Measurements from ENCODE around the gene SLC13A5.

The SLC13A5 gene

DNA sequence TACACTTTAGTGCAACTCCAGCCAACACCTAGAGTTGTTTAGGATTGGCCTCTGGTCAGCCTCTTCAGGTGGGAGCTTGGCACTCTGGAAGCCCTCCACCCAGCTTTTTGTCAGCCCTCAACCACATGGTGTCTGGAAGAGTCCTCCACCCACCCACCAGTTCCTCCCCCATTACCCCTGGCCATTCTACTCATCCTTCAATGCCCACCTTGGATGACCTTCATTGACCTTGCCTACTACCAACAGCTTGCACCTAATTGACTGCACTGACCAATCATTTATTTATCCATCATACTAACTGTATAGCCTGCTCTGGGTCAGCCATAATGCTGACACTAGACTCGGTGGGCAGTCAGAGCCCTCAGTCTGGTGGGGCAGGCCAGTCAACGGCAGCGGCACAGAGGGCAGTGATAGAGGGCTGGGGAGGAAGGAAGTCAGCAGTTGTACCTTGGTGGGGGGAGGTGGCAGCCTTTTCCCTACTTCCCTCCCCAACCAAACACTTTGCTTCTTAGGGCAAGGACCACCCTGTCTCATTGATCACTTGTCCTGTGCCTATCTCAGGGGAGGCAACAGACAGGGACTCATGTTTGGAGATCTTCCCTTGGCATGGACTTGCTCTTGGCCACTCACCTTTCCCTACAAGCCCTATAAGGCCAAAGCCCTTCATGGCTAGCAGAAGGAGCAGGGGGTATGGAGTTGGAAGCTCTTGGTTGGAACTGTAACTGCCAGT, 29.3 kb downstream of the SLC13A5 start:
- in situ Hi-C loops (cut with HindIII; ENCODE audit: low pct_ligation_motif_present, low sequenced_read_pairs), result no loop called here
- H3K4me3 ChIP-seq (ENCODE audit: low read depth, low read length), result no peak overlapping the region
- no peaks in the 10 kb centered on the region for H3K27me3 ChIP-seq (replicated peaks)
- TF ChIP-seq, protein P1, sequence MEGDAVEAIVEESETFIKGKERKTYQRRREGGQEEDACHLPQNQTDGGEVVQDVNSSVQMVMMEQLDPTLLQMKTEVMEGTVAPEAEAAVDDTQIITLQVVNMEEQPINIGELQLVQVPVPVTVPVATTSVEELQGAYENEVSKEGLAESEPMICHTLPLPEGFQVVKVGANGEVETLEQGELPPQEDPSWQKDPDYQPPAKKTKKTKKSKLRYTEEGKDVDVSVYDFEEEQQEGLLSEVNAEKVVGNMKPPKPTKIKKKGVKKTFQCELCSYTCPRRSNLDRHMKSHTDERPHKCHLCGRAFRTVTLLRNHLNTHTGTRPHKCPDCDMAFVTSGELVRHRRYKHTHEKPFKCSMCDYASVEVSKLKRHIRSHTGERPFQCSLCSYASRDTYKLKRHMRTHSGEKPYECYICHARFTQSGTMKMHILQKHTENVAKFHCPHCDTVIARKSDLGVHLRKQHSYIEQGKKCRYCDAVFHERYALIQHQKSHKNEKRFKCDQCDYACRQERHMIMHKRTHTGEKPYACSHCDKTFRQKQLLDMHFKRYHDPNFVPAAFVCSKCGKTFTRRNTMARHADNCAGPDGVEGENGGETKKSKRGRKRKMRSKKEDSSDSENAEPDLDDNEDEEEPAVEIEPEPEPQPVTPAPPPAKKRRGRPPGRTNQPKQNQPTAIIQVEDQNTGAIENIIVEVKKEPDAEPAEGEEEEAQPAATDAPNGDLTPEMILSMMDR (IDR thresholded peaks at IDR 0.05; ENCODE audit: low read depth, low read length, missing control alignments), result no peak
- no peak for DNase-seq
- H3K36me3 ChIP-seq (replicated peaks), result no peaks in the 10 kb centered on the region
- no peak overlapping the region for H3K27ac ChIP-seq

DNA sequence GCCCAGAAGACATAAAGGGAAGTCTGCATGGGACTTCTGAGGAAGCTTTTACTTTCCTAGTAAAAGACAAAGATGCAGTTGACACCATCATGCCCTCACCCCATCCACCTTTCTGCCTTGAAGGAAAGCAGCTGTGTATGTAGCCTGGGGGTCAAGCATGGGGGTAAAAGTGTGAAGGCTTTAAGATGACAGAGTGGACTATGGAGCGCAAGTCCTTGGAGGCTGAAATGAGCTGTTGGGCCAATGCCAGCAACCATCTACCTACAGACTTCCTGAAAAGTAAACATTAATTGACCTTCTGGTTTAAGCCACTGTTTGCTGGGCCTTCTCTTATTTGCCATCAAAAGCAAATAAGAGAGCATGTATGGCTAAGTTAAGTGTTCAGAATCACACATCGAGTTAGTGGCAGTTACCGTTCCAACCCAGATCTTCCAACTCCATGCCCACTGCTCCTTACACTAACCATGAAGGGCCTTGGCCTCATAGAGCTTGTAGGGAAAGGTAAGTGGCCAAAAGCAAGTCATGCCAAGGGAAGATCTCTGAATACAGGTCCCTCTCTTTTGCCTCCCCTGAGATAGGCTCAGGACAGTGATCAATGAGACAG, 30.0 kb downstream of the SLC13A5 start:
- H3K27ac ChIP-seq, result no peak overlapping the region
- no peak for DNase-seq
- no peak overlapping the region for H3K4me3 ChIP-seq (ENCODE audit: low read depth, low read length)
- H3K27me3 ChIP-seq (replicated peaks), result peaks cover 2% of the 10 kb centered on the region
- TF ChIP-seq, protein P1 (IDR thresholded peaks at IDR 0.05; ENCODE audit: low read depth, low read length, missing control alignments), result no peak
- H3K36me3 ChIP-seq (replicated peaks), result no peaks in the 10 kb centered on the region
- in situ Hi-C loops (cut with HindIII; ENCODE audit: low pct_ligation_motif_present, low sequenced_read_pairs), result no loop called here

DNA sequence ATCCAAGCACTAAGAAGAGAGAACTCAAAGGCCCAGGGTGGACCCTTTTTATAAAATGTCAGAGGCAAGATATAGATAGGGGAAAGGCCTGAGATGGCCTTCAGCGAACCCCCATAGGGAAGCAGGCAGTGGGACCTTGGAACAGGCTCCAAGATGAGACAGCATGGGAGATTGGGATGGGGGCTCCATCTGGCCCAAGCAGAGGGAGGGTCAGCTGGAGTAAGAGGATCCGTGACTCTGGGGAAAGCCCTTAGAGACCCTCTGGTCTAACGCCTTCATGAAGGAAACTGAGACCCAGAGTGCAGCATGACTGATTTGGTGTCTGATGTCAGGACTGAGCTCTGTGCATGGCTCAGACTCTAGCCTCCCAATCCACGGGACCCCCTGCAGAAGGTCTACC, 30.8 kb downstream of the SLC13A5 start:
- no peaks in the 10 kb centered on the region for H3K36me3 ChIP-seq (replicated peaks)
- no peak overlapping the region for H3K4me3 ChIP-seq (ENCODE audit: low read depth, low read length)
- peaks cover 2% of the 10 kb centered on the region for H3K27me3 ChIP-seq (replicated peaks)
- TF ChIP-seq, protein P1 (IDR thresholded peaks at IDR 0.05; ENCODE audit: low read depth, low read length, missing control alignments), result no peak
- in situ Hi-C loops (cut with HindIII; ENCODE audit: low pct_ligation_motif_present, low sequenced_read_pairs), result no loop called here
- no peak overlapping the region for H3K27ac ChIP-seq
- DNase-seq, result no peak

DNA sequence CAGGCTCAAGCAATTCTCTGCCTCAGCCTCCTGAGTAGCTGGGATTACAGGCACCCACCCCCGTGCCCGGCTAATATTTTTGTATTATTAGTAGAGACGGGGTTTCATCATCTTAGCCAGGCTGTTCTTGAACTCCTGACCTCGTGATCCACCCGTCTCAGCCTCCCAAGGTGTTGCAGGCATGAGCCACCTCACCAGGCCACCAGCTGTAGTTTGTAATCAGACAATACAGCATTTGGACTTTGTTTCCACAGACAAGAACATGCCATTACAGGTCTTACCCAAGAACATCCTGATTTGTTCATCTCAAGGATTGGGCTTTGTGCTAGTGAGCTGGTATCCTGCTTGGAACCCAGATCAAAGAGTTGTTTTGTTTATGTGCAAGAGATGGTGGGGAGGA, 31.5 kb downstream of the SLC13A5 start:
- in situ Hi-C loops (cut with HindIII; ENCODE audit: low pct_ligation_motif_present, low sequenced_read_pairs), result no loop called here
- Histone ChIP-seq H3K27ac (no peak overlapping the region), H3K4me3 (ENCODE audit: low read depth, low read length) (no peak overlapping the region), H3K27me3 (replicated peaks) (peaks cover 2% of the 10 kb centered on the region), H3K36me3 (replicated peaks) (no peaks in the 10 kb centered on the region)
- no peak for DNase-seq
- TF ChIP-seq, protein P1 (IDR thresholded peaks at IDR 0.05; ENCODE audit: low read depth, low read length, missing control alignments), result no peak

DNA sequence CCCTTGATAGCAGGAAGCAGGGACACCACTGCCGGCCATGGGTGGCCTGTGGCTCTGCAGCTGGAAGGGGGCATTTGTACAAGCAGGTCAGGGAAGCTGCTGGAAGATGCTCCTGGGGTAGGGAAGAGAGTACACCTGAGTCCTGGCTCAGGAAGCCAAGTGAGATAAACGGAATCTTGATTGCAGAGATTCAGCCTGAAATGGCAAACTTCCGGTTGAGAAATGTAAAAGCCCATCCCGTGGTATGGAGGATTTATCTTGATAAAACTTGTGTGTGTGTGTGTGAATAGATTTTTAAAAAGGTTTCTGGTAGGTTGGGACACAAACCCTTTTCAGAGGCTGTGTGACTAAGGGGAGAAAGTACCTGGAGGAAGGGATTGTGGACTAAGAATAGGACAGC, 32.0 kb downstream of the SLC13A5 start:
- TF ChIP-seq, protein P1 (IDR thresholded peaks at IDR 0.05; ENCODE audit: low read depth, low read length, missing control alignments), result no peak
- in situ Hi-C loops (cut with HindIII; ENCODE audit: low pct_ligation_motif_present, low sequenced_read_pairs), result no loop called here
- H3K27me3 ChIP-seq (replicated peaks), result peaks cover 2% of the 10 kb centered on the region
- H3K36me3 ChIP-seq (replicated peaks), result no peaks in the 10 kb centered on the region
- H3K4me3 ChIP-seq (ENCODE audit: low read depth, low read length), result no peak overlapping the region
- no peak for DNase-seq
- no peak overlapping the region for H3K27ac ChIP-seq
